MCF 10A (cell line): Measurements from ENCODE around the gene PITPNM1. TPM values are rescaled to one million over a fixed set of nuclear protein-coding genes. Genes with fewer than 3 reads are reported as not detected.
A peak's percentile ranks its signal among the peaks of the same experiment; 100 is the strongest.

ENCODE experiments used
- BruUV-seq: library from RNA; stranded (reverse); fragments of 400-500 nt; replicated peaks from 2 replicates; lab custom pipeline; 2021; lab: Mats Ljungman, UMichigan
- CTCF ChIA-PET: fragments of 300-600 bp; sonication (Branson Sonifier 250); formaldehyde crosslinking; extraction: SDS; loops from one replicate; lab custom pipeline; 2021; ENCODE audit warnings: antibody characterized with exemption, inconsistent platforms; lab: Yijun Ruan, JAX
- POLR2A ChIA-PET: fragments of 300-600, 350-650 bp; sonication (Branson Sonifier 250); formaldehyde crosslinking; extraction: SDS; loops from one replicate; lab custom pipeline; 2020; ENCODE audit warnings: antibody characterized with exemption, inconsistent platforms; lab: Yijun Ruan, JAX
- DNase-seq: peaks from one replicate; pipeline ENCODE4 v3.0.0-alpha.2; 2018; ENCODE audit not compliant: unreplicated experiment
- H3K27ac Mint-ChIP-seq: one replicate; pipeline ENCODE4 v1.8.0; 2022; ENCODE audit warnings: mild to moderate bottlenecking, low read depth, mixed read lengths; ENCODE audit not compliant: unreplicated experiment
- H3K27me3 Mint-ChIP-seq: one replicate; pipeline ENCODE4 v1.8.0; 2022; ENCODE audit warnings: mixed read lengths; ENCODE audit not compliant: insufficient read depth, unreplicated experiment
- H3K36me3 Mint-ChIP-seq: one replicate; pipeline ENCODE4 v1.8.0; 2022; ENCODE audit warnings: mild to moderate bottlenecking, moderate library complexity, mixed read lengths; ENCODE audit not compliant: insufficient read depth, unreplicated experiment
- H3K4me1 Mint-ChIP-seq: one replicate; pipeline ENCODE4 v1.8.0; 2022; ENCODE audit warnings: mixed read lengths; ENCODE audit not compliant: insufficient read depth, unreplicated experiment
- H3K4me3 Mint-ChIP-seq: one replicate; pipeline ENCODE4 v1.8.0; 2022; ENCODE audit warnings: mild to moderate bottlenecking, moderate library complexity, mixed read lengths; ENCODE audit not compliant: unreplicated experiment
- H3K9me3 Mint-ChIP-seq: one replicate; pipeline ENCODE4 v1.8.0; 2022; ENCODE audit warnings: mixed read lengths; ENCODE audit not compliant: unreplicated experiment
- intact Hi-C: fragments of 100-400 bp; cut with micrococcal nuclease; formaldehyde crosslinking; loops from 2 replicates; pipeline ENCODE4 v1.14.1; 2022
- total RNA-seq: library from RNA; stranded (reverse); gene quantifications from 2 replicates; pipeline ENCODE4 v1.2.3, GENCODE V29; 2022
- TF ChIP-seq, protein P1 (sequence below): fragments of 200-600 bp; IDR thresholded peaks from one replicate; pipeline ENCODE4 v1.8.0; 2022; ENCODE audit warnings: antibody characterized with exemption, mild to moderate bottlenecking; ENCODE audit not compliant: unreplicated experiment

The PITPNM1 gene
- total RNA-seq, 1 experiment from 2014 or later: 38.7 TPM

DNA sequence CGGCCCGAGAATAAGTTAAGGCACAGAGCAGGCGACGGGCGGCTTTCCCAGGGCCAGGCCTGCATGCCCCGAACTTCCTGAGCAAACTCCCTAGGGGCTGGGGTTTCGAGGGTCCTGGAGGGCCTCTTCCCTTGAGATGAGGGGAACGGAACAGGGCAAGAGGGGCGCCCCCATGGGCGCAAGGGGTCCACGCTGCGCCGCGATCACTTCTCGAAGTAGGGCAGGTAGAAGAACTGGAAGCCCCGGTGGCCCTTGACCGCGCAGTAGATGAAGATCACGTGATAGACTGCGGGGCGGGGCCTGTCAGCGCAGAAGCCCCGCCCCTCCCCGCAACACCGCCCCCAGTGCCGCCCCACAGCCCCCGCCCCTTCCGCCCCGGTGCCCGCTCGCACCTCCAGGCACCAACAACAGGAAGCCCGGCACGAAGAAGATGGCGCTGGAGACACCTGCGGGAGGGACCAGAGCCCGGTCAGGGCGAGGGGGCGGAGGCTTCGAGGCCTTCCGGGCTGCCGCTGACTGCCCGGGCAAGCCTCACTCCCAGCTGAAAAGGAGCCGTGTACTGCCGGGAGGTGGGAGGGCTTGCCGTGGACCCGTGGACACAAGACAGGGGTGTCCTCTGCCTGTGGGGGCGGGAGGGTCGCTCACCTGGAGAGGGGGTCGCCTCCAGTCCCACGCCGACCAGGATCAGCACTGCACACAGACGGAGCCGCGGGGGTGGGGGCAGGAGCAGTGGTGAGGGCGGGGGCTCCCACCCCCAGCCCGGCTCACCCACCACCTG lies 40.6 kb downstream of the PITPNM1 start:
- H3K36me3 Mint-ChIP-seq: peaks cover 13% of the 10 kb centered on the region
- ChIA-PET POLR2A (interaction anchor here (0.5 to 3.2 kb wide), 15 partner anchors 17 to 1745 kb away, joined by 3 to 19 read pairs (median 4); partner anchors contain the start of genes AIP, CLCF1, FIBP and GSTP1), CTCF (interaction anchor here (0.7 to 1.6 kb wide), 4 partner anchors 22 to 48 kb away, joined by 3 to 8 read pairs (median 4); partner anchors contain the start of genes CDK2AP2 and CORO1B)
- H3K4me3 Mint-ChIP-seq: peak overlapping the region; percentile 82
- H3K4me1 Mint-ChIP-seq: peaks cover 20% of the 10 kb centered on the region
- H3K27ac Mint-ChIP-seq: peak overlapping the region; percentile 91
- no TSS peak for BruUV-seq
- DNase-seq: peak; percentile 91
- no peaks in the 10 kb centered on the region for H3K9me3 Mint-ChIP-seq
- intact Hi-C loops: loop anchor here (1.0 kb wide), 1 partner anchor 21 kb away; the partner anchor contains the start of gene CORO1B
- no peaks in the 10 kb centered on the region for H3K27me3 Mint-ChIP-seq
- TF ChIP-seq, protein P1, sequence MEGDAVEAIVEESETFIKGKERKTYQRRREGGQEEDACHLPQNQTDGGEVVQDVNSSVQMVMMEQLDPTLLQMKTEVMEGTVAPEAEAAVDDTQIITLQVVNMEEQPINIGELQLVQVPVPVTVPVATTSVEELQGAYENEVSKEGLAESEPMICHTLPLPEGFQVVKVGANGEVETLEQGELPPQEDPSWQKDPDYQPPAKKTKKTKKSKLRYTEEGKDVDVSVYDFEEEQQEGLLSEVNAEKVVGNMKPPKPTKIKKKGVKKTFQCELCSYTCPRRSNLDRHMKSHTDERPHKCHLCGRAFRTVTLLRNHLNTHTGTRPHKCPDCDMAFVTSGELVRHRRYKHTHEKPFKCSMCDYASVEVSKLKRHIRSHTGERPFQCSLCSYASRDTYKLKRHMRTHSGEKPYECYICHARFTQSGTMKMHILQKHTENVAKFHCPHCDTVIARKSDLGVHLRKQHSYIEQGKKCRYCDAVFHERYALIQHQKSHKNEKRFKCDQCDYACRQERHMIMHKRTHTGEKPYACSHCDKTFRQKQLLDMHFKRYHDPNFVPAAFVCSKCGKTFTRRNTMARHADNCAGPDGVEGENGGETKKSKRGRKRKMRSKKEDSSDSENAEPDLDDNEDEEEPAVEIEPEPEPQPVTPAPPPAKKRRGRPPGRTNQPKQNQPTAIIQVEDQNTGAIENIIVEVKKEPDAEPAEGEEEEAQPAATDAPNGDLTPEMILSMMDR: no peak

- intact Hi-C loops: loop anchor here (1.0 kb wide), 1 partner anchor 21 kb away; the partner anchor contains the start of gene CORO1B
- Mint-ChIP-seq H3K9me3 (no peaks in the 10 kb centered on the region), H3K4me3 (peak overlapping the region; percentile 82), H3K27ac (peak overlapping the region; percentile 91), H3K36me3 (peaks cover 13% of the 10 kb centered on the region), H3K27me3 (no peaks in the 10 kb centered on the region), H3K4me1 (peaks cover 20% of the 10 kb centered on the region)
- TSS peak; percentile 25 for BruUV-seq
- POLR2A ChIA-PET: interaction anchor here (0.5 to 3.2 kb wide), 10 partner anchors 17 to 984 kb away, joined by 3 to 19 read pairs (median 4); partner anchors contain the start of genes AIP, DPP3, PPP1CA and RAD9A
- CTCF ChIA-PET: interaction anchor here (0.6 to 1.0 kb wide), 2 partner anchors 43 to 44 kb away, joined by 3 to 4 read pairs; no protein-coding TSS in a partner anchor
- DNase-seq: peak; percentile 91
- TF ChIP-seq, protein P1: no peak
These were observed 41.3 kb downstream of the PITPNM1 start for GRCh38 chr11:67463680-67464410.

DNA sequence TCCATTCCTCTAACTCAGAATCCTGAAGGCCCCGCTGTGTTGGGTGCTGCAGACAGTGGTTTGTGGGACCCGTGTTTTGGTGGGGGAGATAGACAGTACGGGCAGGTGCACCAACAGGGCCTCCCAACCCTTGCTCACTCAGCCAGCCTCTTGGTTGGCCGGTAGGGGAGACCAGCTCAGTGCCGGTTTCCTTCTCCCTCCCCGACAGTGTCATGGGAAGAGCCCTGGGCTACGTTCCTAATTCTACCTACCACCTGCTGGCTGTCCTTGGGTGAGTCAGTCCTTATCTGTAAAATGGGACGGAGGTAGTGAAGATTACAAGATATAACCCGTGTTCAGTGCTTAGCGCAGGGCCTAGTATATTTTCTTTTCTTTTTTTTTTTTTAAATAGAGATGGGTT lies 42.0 kb downstream of the PITPNM1 start:
- Mint-ChIP-seq H3K27me3 (no peaks in the 10 kb centered on the region), H3K27ac (peak overlapping the region; percentile 91), H3K4me3 (no peak overlapping the region), H3K4me1 (peaks cover 20% of the 10 kb centered on the region), H3K36me3 (peaks cover 11% of the 10 kb centered on the region), H3K9me3 (no peaks in the 10 kb centered on the region)
- intact Hi-C loops: no loop called here
- TF ChIP-seq, protein P1: no peak
- BruUV-seq: no TSS peak
- ChIA-PET POLR2A (interaction anchor here (1.1 to 3.2 kb wide), 7 partner anchors 16 to 71 kb away, joined by 3 to 19 read pairs (median 4); partner anchors contain the start of genes PPP1CA, RAD9A and RPS6KB2), CTCF (interaction anchor here (0.6 to 1.0 kb wide), 2 partner anchors 43 to 44 kb away, joined by 3 to 4 read pairs; no protein-coding TSS in a partner anchor)
- no peak for DNase-seq
